K562 (cell line): ENCODE data around the gene CEP162. TPM values are rescaled to one million over a fixed set of nuclear protein-coding genes. Genes with fewer than 3 reads are reported as not detected.

ENCODE experiments used
- ETS2 ChIP-seq: IDR thresholded peaks from 2 replicates; pipeline ENCODE4 v1.6.1; 2016; ENCODE audit warnings: borderline replicate concordance, missing genetic modification characterization, mild to moderate bottlenecking, moderate library complexity, missing compliant biosample characterization; ENCODE audit not compliant: poor library complexity, severe bottlenecking
- HNRNPLL ChIP-seq: fragments of 200-400 bp; formaldehyde crosslinking; IDR thresholded peaks from 2 replicates; pipeline ENCODE4 v1.6.1; 2017; ENCODE audit warnings: low read length, low read depth, mild to moderate bottlenecking; ENCODE audit not compliant: poor library complexity, severe bottlenecking
- MTA2 ChIP-seq: fragments of 450-650 bp; IDR thresholded peaks from 2 replicates; pipeline ENCODE4 v1.6.1; 2016; ENCODE audit warnings: low read depth
- POLR2G ChIP-seq: fragments of 200-400 bp; formaldehyde crosslinking; IDR thresholded peaks from 2 replicates; pipeline ENCODE4 v1.6.1; 2017; ENCODE audit warnings: low read depth, mild to moderate bottlenecking, antibody characterized with exemption, low read length, moderate library complexity
- SMAD3 ChIP-seq: fragments of 450-650 bp; formaldehyde crosslinking; conservative IDR thresholded peaks from 2 replicates; pipeline ENCODE4 v1.4.0; 2020; ENCODE audit warnings: mild to moderate bottlenecking
- ZBED1 ChIP-seq: IDR thresholded peaks from 2 replicates; pipeline ENCODE4 v1.6.1; 2014
- ZNF174 ChIP-seq: fragments of 250-450 bp; sonication (Bioruptor Pico); IDR thresholded peaks from 2 replicates; pipeline ENCODE4 v1.4.0; 2020; ENCODE audit warnings: mild to moderate bottlenecking
- ZNF561 ChIP-seq: fragments of 450-650 bp; formaldehyde crosslinking; conservative IDR thresholded peaks from 2 replicates; pipeline ENCODE4 v1.4.0; 2020; ENCODE audit warnings: mild to moderate bottlenecking, moderate library complexity
- ZNF584 ChIP-seq: fragments of 200-800 bp; sonication (Bioruptor generic); IDR thresholded peaks from 2 replicates; pipeline ENCODE4 v1.6.1; 2016; ENCODE audit warnings: low read depth, mild to moderate bottlenecking, missing genetic modification characterization, missing compliant biosample characterization
- polyA plus RNA-seq, 8 experiments: library from polyadenylated mRNA; depleted of rRNA in 4 of 8; stranded (reverse) in 5 of 8; unstranded in 3 of 8; fragments of >200 nt; fragmentation: Nextera tagmentation in 2 of 8; fragmentation: Illumina TruSeq in 1 of 8; extraction: Ambion mirVana in 2 of 8; extraction: Trizol in 1 of 8; gene quantifications; 2 replicates each; pipeline versions ENCODE4 v1.2.1 to v1.2.3, GENCODE V29; 2011 to 2014; ENCODE audit warnings: inconsistent platforms in 1 of 8, missing spikeins in 1 of 8
- total RNA-seq, 7 experiments: library from RNA; depleted of rRNA in 6 of 7; stranded (reverse); fragments of >200 nt in 6 of 7; fragmentation: Illumina TruSeq in 2 of 7; extraction: Trizol in 2 of 7; gene quantifications; 2 replicates each; pipeline versions ENCODE4 v1.2.1 to v1.2.3, GENCODE V29; 2011 to 2021; ENCODE audit warnings: low replicate concordance in 1 of 7
- TF ChIP-seq, protein P1 (sequence below): IDR thresholded peaks from 2 replicates; pipeline ENCODE4 v1.6.1; 2014; ENCODE audit warnings: antibody characterized with exemption
- TF ChIP-seq, protein P2 (sequence below): fragments of 450-650 bp; IDR thresholded peaks from 2 replicates; pipeline ENCODE4 v1.6.1; 2016; ENCODE audit warnings: mild to moderate bottlenecking

Gene CEP162
- total and polyA plus RNA-seq, 9 of the 15 experiments (the other 6 are each of a cell fraction or from before 2014, with no cell fraction given), result 3.9 to 8.6 (median 6.7) TPM

DNA sequence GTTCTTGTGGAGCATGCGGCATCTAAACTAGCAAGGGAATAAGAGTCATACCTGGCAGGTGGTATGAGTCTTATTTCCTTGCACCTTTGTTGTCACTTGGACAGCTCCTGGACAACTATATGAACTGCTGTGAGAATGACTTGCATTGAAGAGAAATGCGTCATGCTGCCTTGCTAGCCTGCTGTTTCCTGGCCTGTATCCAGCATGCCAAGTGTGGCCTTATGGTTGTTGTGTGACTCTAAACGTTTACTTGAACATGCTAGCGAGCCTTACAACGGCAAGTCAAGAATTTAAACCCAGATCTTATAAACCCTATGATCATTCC lies 90.4 kb downstream of the CEP162 start (continued):
- TF ChIP-seq HNRNPLL, result no peak
- TF ChIP-seq MTA2, result no peak
- TF ChIP-seq ZBED1, result no peak
- TF ChIP-seq, protein P1, sequence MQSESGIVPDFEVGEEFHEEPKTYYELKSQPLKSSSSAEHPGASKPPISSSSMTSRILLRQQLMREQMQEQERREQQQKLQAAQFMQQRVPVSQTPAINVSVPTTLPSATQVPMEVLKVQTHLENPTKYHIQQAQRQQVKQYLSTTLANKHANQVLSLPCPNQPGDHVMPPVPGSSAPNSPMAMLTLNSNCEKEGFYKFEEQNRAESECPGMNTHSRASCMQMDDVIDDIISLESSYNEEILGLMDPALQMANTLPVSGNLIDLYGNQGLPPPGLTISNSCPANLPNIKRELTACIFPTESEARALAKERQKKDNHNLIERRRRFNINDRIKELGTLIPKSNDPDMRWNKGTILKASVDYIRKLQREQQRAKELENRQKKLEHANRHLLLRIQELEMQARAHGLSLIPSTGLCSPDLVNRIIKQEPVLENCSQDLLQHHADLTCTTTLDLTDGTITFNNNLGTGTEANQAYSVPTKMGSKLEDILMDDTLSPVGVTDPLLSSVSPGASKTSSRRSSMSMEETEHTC, result no peak
- TF ChIP-seq ZNF584 (CRISPR knock-in tag), result 0 out of 2 replicates have a peak, but pooled peaks have one; percentile 41
- no peak for TF ChIP-seq SMAD3
- TF ChIP-seq ZNF174 (CRISPR knock-in tag), result no peak
- TF ChIP-seq, protein P2, sequence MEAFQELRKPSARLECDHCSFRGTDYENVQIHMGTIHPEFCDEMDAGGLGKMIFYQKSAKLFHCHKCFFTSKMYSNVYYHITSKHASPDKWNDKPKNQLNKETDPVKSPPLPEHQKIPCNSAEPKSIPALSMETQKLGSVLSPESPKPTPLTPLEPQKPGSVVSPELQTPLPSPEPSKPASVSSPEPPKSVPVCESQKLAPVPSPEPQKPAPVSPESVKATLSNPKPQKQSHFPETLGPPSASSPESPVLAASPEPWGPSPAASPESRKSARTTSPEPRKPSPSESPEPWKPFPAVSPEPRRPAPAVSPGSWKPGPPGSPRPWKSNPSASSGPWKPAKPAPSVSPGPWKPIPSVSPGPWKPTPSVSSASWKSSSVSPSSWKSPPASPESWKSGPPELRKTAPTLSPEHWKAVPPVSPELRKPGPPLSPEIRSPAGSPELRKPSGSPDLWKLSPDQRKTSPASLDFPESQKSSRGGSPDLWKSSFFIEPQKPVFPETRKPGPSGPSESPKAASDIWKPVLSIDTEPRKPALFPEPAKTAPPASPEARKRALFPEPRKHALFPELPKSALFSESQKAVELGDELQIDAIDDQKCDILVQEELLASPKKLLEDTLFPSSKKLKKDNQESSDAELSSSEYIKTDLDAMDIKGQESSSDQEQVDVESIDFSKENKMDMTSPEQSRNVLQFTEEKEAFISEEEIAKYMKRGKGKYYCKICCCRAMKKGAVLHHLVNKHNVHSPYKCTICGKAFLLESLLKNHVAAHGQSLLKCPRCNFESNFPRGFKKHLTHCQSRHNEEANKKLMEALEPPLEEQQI, result 0 out of 2 replicates have a peak, but pooled peaks have one; percentile 15
- TF ChIP-seq POLR2G, result no peak
- no peak for TF ChIP-seq ZNF561
- TF ChIP-seq ETS2 (tag), result no peak
